NCI-H2081 (cell line): Measurements from ENCODE around the gene AMY1A.
"Not testable (repeated sequence)": the region's sequence is repeated elsewhere in the genome, so short reads cannot be mapped to it uniquely, and the experiment has no call there.

Experiments
- DNase-seq, 2 experiments: peaks; one replicate each; lab custom pipeline; 2025; lab: John Stamatoyannopoulos, UW

Gene AMY1A

DNA sequence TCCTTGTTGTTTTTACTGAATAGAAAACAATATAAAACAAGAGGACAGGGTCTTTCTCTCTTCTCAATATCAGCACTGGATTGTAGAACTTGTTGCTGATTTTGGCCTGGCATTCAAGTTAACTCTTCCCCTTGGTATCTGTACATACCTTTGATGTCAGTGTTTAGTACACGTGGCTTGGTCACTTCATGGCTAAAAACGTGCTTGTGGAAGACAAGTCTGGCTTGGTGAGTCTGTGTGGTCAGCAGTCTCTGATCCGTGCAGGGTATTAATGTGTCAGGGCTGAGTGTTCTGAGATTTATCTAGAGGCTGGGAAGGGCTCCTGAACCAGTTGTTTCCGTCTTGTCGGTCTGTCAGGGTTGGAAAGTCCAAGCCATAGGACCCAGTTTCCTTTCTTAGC lies at the start of gene AMY1A:
AMY1A (plus strand) TSS at position 301 of the 400 bp plus-strand sequence. CDS start 571 bp downstream, outside the sequence.
- not testable (repeated sequence) for DNase-seq

DNA sequence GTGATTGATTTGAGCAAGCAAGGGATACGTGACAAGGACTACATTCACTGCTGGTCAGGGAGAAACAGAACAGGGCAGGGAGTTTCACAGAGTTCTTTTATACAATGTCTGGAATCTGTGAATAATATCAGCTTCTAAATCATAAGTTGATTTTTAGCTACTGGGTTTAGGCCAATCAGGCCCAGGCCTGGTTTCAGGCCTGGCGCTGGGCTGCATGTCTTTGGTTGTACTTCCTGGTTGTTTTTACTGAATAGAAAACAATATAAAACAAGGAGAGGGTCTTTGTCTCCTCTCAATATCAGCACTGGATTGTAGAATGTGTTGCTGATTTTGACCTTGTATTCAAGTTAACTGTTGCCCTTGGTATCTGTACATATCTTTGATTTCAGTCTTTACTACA lies 39.2 kb upstream of the AMY1A start:
- DNase-seq = no peak

DNA sequence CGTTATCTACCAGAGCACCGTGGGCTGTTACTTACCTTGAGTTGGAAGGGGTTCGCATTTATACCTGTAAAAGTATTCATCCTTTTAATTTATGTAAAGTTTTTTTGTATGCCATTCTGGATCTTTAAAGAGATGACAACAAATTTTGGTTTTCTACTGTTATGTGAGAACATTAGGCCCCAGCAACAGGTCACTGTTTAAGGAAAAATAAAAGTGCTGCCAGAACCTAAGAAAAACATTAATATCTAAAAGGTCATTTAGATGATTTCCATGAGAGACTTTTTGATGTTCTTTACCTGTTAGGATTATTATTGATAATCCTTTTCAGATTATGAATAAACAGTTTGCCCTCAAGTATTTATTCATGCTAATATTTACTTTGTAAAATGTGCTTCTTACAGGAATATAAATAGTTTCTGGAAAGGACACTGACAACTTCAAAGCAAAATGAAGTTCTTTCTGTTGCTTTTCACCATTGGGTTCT lies 38.5 kb upstream of the AMY1A start, which contains the start of gene AMY2A:
AMY2A (plus strand) TSS at position 434 of the 484 bp plus-strand sequence; CDS start at position 448, 14 bp downstream.
- DNase-seq = not testable (repeated sequence)

DNA sequence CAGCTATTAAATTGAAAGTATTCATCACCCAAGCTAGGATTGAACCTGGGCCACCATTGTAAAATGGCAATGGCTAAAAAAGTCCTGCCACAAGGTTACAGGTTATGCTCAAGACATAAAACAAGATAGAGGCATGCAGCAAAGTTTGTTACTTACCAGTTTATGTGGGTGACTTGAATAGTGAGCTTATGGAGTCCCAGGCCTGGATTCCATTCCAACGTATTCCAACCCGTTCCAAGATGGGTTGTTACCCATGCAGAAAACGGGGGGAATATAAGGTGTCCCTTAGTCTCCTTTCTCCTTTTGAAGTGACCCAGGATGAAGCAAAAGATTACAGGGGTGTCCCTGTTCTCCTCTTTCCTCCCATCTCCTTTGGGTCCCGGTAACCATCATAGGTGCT lies 28.1 kb upstream of the AMY1A start:
- DNase-seq = not testable (repeated sequence)

DNA sequence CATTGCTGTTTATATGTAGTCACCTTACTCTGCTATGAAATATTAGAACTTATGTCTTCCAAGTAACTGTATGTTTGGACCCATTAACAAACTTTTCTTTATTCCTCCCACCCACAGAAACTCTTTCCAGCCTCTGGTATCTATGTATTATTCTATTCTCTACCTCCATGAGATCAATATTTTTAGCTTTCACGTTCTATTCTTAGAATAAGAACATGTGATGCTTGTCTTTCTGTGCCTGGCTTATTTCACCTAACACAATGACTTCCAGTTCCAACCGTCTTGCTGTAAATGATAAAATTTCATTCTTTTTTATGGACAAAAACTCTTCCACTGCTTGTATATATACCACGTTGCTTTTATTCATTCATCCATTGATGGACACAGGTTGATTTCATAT lies 14.4 kb upstream of the AMY1A start:
- DNase-seq = not testable (repeated sequence)

DNA sequence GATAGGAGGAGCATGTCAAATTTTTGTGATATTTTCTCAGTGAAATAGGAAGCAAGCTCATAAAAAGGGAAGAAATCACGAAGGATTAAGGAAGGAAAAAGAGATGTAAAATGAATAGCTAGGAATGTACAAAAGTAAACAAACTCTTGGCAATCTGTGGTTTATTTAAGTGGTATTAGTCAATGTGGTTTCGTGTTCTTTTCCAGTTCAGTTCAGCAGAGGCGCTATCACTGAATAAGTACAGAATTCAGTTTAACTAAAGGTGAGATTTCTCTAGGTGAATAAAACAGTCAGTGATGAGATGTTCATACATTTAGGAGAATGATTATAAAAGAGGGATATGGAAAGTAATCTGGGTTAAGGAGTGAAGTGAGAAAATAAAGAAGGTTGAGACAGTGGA lies 11.7 kb upstream of the AMY1A start:
- DNase-seq = not testable (repeated sequence)

DNA sequence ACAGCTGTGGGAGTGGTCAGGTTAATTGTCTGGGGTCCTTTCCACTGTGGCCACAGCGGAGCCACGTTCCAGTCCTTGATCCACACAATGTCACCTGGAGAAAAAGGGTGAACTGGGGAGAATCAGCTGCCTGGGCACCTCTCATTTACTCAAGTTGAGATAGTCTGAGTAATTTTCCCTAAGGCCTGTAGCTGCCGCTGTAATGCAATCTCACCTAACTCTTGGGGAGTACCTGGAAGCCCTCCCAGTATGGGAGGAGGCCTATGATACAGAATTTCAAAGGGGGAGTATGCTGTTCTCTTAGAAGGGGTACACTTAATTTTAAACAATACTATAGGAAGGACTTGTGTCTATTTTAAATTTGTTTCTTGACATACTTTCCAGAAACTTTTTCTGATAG lies 5.3 kb upstream of the AMY1A start:
- not testable (repeated sequence) for DNase-seq

DNA sequence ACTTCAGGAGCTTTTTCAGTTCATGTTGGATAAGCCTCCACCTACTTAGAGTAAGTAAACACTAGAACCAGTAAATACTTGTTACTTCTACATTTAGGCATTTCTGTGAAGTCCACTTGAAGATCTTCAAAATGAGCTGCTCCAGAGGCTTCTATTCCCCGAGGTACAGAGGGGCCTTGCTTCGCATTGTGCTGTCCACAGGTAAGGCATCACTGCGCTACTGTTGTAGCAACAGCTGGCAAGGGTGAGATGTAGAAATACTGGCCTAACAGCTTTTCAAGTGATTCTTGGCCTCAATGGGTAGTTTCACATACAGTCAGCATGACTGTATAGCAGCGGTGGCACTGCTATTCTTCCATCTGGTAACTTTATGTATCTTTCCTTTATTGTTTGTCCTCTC lies 4.7 kb upstream of the AMY1A start:
- not testable (repeated sequence) for DNase-seq

DNA sequence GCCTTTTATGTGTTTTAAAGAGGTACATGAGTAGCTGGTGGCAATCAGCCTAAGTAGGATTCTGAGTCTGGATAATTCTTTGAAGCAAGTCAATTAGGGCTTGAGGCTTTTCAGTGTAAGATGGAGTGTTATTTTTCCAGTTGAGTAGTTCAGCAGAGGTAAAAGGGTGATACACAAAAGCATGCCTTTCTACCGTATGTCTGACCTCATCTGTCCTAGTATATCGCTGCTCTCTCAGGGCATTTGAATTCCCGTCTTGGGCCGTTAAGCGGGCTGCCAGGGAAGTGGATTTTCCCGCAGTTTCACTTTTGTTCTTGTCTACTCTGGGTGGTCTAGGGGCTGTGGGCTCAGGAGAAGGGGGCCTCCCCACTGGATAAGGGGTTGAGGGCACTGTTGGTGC lies 1.4 kb upstream of the AMY1A start:
- not testable (repeated sequence) for DNase-seq

DNA sequence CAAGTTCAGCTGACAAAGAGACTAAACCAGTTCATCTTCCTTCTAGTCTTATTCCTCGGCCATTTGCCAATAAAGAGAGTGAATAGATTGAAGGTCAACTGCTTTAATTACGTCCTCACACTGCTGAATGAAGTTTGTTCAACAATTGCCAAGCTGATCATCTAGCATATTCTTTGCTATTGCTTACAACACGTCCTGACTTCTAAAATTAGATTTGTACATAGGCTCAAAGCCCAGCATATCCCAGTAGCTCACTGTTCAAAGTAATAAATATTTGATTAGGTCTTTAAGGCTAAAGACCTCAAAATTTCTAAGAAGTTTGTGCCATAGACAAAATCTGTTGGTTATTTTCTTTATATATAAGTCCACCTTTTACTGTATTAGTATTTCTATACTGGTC lies 20.8 kb downstream of the AMY1A start:
- not testable (repeated sequence) for DNase-seq

DNA sequence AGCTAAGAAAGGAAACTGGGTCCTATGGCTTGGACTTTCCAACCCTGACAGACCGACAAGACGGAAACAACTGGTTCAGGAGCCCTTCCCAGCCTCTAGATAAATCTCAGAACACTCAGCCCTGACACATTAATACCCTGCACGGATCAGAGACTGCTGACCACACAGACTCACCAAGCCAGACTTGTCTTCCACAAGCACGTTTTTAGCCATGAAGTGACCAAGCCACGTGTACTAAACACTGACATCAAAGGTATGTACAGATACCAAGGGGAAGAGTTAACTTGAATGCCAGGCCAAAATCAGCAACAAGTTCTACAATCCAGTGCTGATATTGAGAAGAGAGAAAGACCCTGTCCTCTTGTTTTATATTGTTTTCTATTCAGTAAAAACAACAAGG lies 40.5 kb downstream of the AMY1A start, which contains the start of gene AMY1B:
AMY1B (minus strand) TSS at position 101 of the 400 bp plus-strand sequence. CDS start 571 bp downstream, outside the sequence.
- not testable (repeated sequence) for DNase-seq

DNA sequence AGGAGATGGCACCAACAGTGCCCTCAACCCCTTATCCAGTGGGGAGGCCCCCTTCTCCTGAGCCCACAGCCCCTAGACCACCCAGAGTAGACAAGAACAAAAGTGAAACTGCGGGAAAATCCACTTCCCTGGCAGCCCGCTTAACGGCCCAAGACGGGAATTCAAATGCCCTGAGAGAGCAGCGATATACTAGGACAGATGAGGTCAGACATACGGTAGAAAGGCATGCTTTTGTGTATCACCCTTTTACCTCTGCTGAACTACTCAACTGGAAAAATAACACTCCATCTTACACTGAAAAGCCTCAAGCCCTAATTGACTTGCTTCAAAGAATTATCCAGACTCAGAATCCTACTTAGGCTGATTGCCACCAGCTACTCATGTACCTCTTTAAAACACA lies 41.9 kb downstream of the AMY1A start:
- not testable (repeated sequence) for DNase-seq

DNA sequence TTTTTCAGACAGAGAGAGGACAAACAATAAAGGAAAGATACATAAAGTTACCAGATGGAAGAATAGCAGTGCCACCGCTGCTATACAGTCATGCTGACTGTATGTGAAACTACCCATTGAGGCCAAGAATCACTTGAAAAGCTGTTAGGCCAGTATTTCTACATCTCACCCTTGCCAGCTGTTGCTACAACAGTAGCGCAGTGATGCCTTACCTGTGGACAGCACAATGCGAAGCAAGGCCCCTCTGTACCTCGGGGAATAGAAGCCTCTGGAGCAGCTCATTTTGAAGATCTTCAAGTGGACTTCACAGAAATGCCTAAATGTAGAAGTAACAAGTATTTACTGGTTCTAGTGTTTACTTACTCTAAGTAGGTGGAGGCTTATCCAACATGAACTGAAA lies 45.1 kb downstream of the AMY1A start:
- DNase-seq = not testable (repeated sequence)

DNA sequence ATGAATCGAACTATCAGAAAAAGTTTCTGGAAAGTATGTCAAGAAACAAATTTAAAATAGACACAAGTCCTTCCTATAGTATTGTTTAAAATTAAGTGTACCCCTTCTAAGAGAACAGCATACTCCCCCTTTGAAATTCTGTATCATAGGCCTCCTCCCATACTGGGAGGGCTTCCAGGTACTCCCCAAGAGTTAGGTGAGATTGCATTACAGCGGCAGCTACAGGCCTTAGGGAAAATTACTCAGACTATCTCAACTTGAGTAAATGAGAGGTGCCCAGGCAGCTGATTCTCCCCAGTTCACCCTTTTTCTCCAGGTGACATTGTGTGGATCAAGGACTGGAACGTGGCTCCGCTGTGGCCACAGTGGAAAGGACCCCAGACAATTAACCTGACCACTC lies 45.7 kb downstream of the AMY1A start:
- DNase-seq = not testable (repeated sequence)

DNA sequence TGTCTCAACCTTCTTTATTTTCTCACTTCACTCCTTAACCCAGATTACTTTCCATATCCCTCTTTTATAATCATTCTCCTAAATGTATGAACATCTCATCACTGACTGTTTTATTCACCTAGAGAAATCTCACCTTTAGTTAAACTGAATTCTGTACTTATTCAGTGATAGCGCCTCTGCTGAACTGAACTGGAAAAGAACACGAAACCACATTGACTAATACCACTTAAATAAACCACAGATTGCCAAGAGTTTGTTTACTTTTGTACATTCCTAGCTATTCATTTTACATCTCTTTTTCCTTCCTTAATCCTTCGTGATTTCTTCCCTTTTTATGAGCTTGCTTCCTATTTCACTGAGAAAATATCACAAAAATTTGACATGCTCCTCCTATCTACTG lies 52.1 kb downstream of the AMY1A start:
- not testable (repeated sequence) for DNase-seq

DNA sequence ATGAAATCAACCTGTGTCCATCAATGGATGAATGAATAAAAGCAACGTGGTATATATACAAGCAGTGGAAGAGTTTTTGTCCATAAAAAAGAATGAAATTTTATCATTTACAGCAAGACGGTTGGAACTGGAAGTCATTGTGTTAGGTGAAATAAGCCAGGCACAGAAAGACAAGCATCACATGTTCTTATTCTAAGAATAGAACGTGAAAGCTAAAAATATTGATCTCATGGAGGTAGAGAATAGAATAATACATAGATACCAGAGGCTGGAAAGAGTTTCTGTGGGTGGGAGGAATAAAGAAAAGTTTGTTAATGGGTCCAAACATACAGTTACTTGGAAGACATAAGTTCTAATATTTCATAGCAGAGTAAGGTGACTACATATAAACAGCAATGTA lies 54.8 kb downstream of the AMY1A start:
- not testable (repeated sequence) for DNase-seq
